ENCODE data around the gene VEZT. TPM values are rescaled to one million over a fixed set of nuclear protein-coding genes. Genes with fewer than 3 reads are reported as not detected.

Gene VEZT
- polyA plus RNA-seq, 1 of the 3 experiments (the other 2 are of a cell fraction): 41.2 TPM

DNA sequence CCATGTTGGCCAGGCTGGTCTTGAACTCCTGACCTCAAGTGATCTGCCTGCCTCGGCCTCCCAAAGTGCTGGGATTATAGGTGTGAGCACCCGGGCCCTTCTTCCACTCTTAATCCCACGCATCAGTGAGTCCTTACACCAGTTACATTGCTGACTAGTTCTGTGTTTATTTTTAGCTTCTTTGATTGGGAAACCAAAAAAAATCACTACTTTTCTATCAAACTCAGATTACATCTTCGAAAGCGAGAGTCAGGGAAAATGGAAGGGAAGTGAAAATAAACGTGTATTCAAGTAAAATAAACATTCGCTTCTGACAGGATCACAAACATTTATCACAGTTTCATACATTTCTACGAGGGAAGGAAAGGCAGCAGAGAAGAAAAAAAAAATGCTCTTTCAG is 32.5 kb upstream of the VEZT start:
- Histone ChIP-seq H3K4me1 (ENCODE audit: control insufficient read depth in 1 of 2, insufficient read depth in 2 of 2, low read depth in 1 of 2, low read length in 1 of 2) (no peaks in the 10 kb centered on the region; a peak in 1 of 4 replicates), H3K27ac (ENCODE audit: low read depth in 2 of 2, low read length in 1 of 2) (no peak overlapping the region), H3K4me3 (ENCODE audit: low read depth in 2 of 2, low read length in 1 of 2) (no peak overlapping the region), H3K9me3 (no peaks in the 10 kb centered on the region), H3K9ac (no peak overlapping the region), H3K4me2 (no peak overlapping the region), H3F3A (replicated peaks; ENCODE audit: insufficient read depth) (peaks cover 6% of the 10 kb centered on the region), H3K36me3 (replicated peaks in 1 of 2; ENCODE audit: control insufficient read depth in 1 of 2, insufficient read depth in 2 of 2, low read length in 1 of 2) (no peaks in the 10 kb centered on the region), H2AFZ (ENCODE audit: low read depth) (no peak overlapping the region), H3K79me2 (ENCODE audit: insufficient read depth) (no peaks in the 10 kb centered on the region), H3K9me2 (no peaks in the 10 kb centered on the region), H3K27me3 (ENCODE audit: insufficient read depth) (no peaks in the 10 kb centered on the region), H4K20me1 (ENCODE audit: insufficient read depth) (no peaks in the 10 kb centered on the region)
- no peak for DNase-seq
- POLR2A ChIA-PET: no interaction called here
- CTCF ChIA-PET: no interaction called here
- TF ChIP-seq MEF2A (IDR thresholded peaks at IDR 0.05; ENCODE audit: borderline replicate concordance, low read depth): no peak
- TF ChIP-seq, protein P1, sequence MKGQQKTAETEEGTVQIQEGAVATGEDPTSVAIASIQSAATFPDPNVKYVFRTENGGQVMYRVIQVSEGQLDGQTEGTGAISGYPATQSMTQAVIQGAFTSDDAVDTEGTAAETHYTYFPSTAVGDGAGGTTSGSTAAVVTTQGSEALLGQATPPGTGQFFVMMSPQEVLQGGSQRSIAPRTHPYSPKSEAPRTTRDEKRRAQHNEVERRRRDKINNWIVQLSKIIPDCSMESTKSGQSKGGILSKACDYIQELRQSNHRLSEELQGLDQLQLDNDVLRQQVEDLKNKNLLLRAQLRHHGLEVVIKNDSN (IDR thresholded peaks at IDR 0.05; ENCODE audit: borderline replicate concordance, low read depth): no peak
- TF ChIP-seq TAF1 (IDR thresholded peaks at IDR 0.05; ENCODE audit: borderline replicate concordance, low read depth, low read length): no peak
- TF ChIP-seq JUND (IDR thresholded peaks at IDR 0.05): no peak
- TF ChIP-seq RFX5 (IDR thresholded peaks at IDR 0.05; ENCODE audit: low read length): no peak
- no peak for TF ChIP-seq EZH2phosphoT487 (IDR thresholded peaks at IDR 0.05; ENCODE audit: borderline replicate concordance, low read depth)
- no peak for TF ChIP-seq GABPA (IDR thresholded peaks at IDR 0.05; ENCODE audit: low read depth)
- TF ChIP-seq TCF12 (IDR thresholded peaks at IDR 0.05): no peak
- TF ChIP-seq TEAD4 (IDR thresholded peaks at IDR 0.05; ENCODE audit: borderline replicate concordance, insufficient read depth): no peak
- TF ChIP-seq RXRA (IDR thresholded peaks at IDR 0.05; ENCODE audit: borderline replicate concordance, low read depth): no peak
- TF ChIP-seq FOSL2 (IDR thresholded peaks at IDR 0.05; ENCODE audit: borderline replicate concordance, low read depth): no peak
- TF ChIP-seq, protein P2, sequence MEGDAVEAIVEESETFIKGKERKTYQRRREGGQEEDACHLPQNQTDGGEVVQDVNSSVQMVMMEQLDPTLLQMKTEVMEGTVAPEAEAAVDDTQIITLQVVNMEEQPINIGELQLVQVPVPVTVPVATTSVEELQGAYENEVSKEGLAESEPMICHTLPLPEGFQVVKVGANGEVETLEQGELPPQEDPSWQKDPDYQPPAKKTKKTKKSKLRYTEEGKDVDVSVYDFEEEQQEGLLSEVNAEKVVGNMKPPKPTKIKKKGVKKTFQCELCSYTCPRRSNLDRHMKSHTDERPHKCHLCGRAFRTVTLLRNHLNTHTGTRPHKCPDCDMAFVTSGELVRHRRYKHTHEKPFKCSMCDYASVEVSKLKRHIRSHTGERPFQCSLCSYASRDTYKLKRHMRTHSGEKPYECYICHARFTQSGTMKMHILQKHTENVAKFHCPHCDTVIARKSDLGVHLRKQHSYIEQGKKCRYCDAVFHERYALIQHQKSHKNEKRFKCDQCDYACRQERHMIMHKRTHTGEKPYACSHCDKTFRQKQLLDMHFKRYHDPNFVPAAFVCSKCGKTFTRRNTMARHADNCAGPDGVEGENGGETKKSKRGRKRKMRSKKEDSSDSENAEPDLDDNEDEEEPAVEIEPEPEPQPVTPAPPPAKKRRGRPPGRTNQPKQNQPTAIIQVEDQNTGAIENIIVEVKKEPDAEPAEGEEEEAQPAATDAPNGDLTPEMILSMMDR (IDR thresholded peaks at IDR 0.05): no peak
- TF ChIP-seq, protein P3, sequence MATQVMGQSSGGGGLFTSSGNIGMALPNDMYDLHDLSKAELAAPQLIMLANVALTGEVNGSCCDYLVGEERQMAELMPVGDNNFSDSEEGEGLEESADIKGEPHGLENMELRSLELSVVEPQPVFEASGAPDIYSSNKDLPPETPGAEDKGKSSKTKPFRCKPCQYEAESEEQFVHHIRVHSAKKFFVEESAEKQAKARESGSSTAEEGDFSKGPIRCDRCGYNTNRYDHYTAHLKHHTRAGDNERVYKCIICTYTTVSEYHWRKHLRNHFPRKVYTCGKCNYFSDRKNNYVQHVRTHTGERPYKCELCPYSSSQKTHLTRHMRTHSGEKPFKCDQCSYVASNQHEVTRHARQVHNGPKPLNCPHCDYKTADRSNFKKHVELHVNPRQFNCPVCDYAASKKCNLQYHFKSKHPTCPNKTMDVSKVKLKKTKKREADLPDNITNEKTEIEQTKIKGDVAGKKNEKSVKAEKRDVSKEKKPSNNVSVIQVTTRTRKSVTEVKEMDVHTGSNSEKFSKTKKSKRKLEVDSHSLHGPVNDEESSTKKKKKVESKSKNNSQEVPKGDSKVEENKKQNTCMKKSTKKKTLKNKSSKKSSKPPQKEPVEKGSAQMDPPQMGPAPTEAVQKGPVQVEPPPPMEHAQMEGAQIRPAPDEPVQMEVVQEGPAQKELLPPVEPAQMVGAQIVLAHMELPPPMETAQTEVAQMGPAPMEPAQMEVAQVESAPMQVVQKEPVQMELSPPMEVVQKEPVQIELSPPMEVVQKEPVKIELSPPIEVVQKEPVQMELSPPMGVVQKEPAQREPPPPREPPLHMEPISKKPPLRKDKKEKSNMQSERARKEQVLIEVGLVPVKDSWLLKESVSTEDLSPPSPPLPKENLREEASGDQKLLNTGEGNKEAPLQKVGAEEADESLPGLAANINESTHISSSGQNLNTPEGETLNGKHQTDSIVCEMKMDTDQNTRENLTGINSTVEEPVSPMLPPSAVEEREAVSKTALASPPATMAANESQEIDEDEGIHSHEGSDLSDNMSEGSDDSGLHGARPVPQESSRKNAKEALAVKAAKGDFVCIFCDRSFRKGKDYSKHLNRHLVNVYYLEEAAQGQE (IDR thresholded peaks at IDR 0.05; ENCODE audit: low read depth, low read length): no peak
- TF ChIP-seq YY1 (IDR thresholded peaks at IDR 0.05; ENCODE audit: low read depth): no peak
- 95% methylated on average over 8 of the region's 8 CpGs for WGBS (ENCODE audit: low lambda C conversion rate)
